GM10248 (cell line): ENCODE measurements around the gene DPP10.

Experiments
- CTCF ChIA-PET: fragments of 300-600 bp; sonication (Branson Sonifier 250); formaldehyde crosslinking; extraction: SDS; loops from one replicate; lab custom pipeline; 2021; ENCODE audit warnings: antibody characterized with exemption; lab: Yijun Ruan, JAX
- POLR2A ChIA-PET: fragments of 350-650 bp; sonication (Branson Sonifier 250); formaldehyde crosslinking; extraction: SDS; loops from one replicate; lab custom pipeline; 2020; ENCODE audit warnings: antibody characterized with exemption; lab: Yijun Ruan, JAX
- DNase-seq: peaks from one replicate; pipeline ENCODE4 v3.0.0; 2012; ENCODE audit errors: extremely low spot score
- CTCF ChIP-seq: IDR thresholded peaks from 2 replicates; pipeline ENCODE4 v1.5.1; 2012; ENCODE audit warnings: mild to moderate bottlenecking, low read depth; ENCODE audit errors: extremely low read depth, missing control alignments, control extremely low read depth

Gene DPP10

GRCh38 chr2:115277366-115277765 lies 834.9 kb downstream of the DPP10 start:
- CTCF ChIA-PET = no interaction called here
- no peak for TF ChIP-seq CTCF
- POLR2A ChIA-PET = no interaction called here
- no peak for DNase-seq

- ChIA-PET POLR2A (no interaction called here), CTCF (interaction anchor here (1.8 kb wide), 1 partner anchor 29 kb away, joined by 4 read pairs; no protein-coding TSS in a partner anchor)
- TF ChIP-seq CTCF = no peak
- DNase-seq = no peak
These were observed 843.0 kb downstream of the DPP10 start for GRCh38 chr2:115285416-115285815.

- ChIA-PET POLR2A (no interaction called here), CTCF (no interaction called here)
- no peak for TF ChIP-seq CTCF
- no peak for DNase-seq
These were observed 848.0 kb downstream of the DPP10 start for GRCh38 chr2:115290478-115290877.

- POLR2A ChIA-PET = no interaction called here
- no peak for TF ChIP-seq CTCF
- DNase-seq = no peak
- CTCF ChIA-PET = no interaction called here
These were observed 850.3 kb downstream of the DPP10 start for GRCh38 chr2:115292742-115293141.

- ChIA-PET CTCF (no interaction called here), POLR2A (no interaction called here)
- DNase-seq = no peak
- no peak for TF ChIP-seq CTCF
These were observed 852.6 kb downstream of the DPP10 start for GRCh38 chr2:115294999-115295398.

- no peak for DNase-seq
- POLR2A ChIA-PET = no interaction called here
- CTCF ChIA-PET = interaction anchor here (0.8 to 2.4 kb wide), 4 partner anchors 9 to 17 kb away, joined by 3 to 5 read pairs (median 3); no protein-coding TSS in a partner anchor
- no peak for TF ChIP-seq CTCF
These were observed 854.6 kb downstream of the DPP10 start for GRCh38 chr2:115297056-115297455.
